GM12864 (cell line): ENCODE results near the gene NHLH1.
"Not testable (repeated sequence)": the region's sequence is repeated elsewhere in the genome, so short reads cannot be mapped to it uniquely, and the experiment has no call there.

Source experiments
- DNase-seq: peaks from one replicate; pipeline ENCODE4 v3.0.0-alpha.2; 2011; ENCODE audit warnings: low read depth
- H3K4me3 ChIP-seq: 2 replicates; pipeline ENCODE4 v1.5.1; 2011; ENCODE audit warnings: mild to moderate bottlenecking, low read depth, low read length, control low read depth
- CTCF ChIP-seq: IDR thresholded peaks from 2 replicates; pipeline ENCODE4 v1.5.1; 2011; ENCODE audit warnings: low read depth, mild to moderate bottlenecking, moderate library complexity, low read length, control low read depth, inconsistent platforms; ENCODE audit errors: missing control alignments

NHLH1 gene

DNA sequence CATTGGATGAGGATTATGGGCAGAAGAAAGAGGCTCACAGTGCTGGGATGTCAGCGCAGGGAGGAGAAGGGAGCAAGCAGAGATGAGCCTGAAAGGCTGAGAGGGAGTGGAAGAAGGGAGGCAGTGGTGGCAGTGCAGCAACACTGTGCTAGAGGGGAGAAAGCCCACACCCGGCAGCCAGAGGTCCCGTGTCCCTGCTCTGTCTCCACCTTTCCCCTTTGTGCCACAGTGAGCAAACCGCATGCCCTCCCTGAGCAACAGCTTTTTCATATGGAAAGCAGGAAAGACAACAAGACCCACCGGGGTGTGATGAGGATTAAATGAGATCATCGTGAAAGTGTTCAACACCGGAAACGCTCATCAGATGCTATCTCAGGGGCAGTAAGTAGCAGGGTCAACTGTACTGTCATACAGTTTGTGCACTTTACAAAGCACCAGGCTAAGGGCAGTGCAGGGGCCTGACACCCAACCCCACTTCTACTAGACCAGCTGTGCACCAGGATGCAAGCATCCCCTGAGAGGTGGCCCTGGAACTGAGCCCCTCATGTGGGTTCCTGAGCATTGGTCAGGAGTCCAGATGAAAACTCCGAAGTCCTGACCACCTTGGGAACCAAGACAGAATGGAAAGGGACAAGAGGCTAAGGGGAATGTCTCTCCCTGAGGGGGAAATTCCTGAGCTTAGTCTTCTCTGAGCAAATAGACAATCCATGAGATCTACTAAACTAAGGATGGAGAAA, 9.1 kb downstream of the NHLH1 start:
- H3K4me3 ChIP-seq = no peak overlapping the region
- DNase-seq = no peak
- no peak for TF ChIP-seq CTCF

DNA sequence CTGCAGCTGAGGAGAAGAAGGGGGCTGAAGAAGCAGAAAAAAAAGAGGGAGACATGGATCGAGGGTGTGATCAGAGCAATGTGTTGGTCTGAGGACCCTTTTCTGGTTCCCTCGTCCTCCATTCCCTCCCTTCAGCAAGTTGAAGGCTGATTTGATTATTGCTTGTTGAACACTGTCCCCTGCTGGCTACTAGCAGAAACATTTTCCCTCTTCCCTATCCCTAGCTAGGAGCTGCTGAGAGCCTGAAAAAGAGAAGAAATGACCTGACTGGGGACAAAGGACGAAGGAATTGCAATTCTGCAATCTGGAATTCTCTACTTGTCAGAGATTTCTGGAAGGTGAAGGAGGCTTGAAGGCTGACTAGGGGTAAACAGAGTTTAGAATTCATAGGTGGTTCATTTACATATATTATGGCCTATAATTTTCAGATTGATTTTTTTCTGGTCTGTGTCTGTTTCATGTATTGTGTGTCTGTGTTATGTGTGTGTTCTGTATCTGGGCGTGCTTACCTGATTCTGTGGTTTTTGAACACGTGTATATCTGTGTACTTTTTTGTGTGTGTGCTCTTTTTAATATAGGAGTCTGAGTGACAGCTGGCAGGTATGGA, 9.8 kb downstream of the NHLH1 start:
- no peak overlapping the region for H3K4me3 ChIP-seq

DNA sequence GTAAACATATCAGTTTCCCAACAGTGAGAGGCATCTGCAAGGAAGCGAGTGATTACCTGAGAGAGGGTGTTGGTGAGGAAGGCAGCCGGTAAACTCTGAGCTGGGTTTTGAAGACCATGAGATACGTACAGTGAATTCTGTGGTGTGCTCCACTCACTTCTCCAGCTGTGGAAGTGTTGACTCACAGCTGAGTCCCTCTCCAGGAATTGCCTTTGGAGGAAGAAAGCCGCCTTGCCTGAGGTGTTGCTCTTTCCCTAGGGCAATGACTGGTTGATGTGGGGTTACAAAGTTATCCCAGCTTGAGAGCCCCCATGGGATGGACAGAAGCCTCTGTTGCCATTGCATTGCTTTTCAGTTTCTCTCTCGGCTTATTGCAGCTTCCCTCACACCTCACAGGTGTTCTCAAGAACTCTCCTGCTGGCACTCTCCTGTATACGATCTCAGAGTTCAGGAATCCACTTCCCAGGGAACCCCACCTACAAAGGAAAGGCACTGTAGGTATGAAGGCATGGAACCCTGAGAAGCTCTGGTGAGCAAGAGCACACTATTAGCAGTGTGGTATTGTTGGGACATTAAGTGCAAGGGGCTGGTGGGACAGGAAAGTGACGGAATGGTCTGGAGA, 10.8 kb downstream of the NHLH1 start:
- DNase-seq = no peak
- TF ChIP-seq CTCF = no peak
- H3K4me3 ChIP-seq = no peak overlapping the region

More for the DNA sequence above, 9.8 kb downstream of the NHLH1 start:
- DNase-seq = peak; percentile 30
- peak; percentile 98 for TF ChIP-seq CTCF

DNA sequence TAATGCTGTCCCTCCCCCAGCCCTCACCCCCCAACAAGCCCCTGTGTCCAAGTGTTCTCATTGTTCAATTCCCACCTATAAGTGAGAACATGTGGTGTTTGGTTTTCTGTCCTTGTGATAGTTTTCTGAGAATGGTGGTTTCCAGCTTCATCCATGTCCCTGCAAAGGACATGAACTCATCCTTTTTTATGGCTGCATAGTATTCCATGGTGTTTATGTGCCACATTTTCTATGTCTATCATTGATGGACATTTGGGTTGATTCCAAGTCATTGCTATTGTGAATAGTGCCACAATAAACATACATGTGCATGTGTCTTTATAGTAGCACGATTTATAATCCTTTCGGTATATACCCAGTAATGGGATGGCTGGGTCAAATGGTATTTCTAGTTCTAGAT, 17.9 kb downstream of the NHLH1 start:
- not testable (repeated sequence) for H3K4me3 ChIP-seq, DNase-seq

DNA sequence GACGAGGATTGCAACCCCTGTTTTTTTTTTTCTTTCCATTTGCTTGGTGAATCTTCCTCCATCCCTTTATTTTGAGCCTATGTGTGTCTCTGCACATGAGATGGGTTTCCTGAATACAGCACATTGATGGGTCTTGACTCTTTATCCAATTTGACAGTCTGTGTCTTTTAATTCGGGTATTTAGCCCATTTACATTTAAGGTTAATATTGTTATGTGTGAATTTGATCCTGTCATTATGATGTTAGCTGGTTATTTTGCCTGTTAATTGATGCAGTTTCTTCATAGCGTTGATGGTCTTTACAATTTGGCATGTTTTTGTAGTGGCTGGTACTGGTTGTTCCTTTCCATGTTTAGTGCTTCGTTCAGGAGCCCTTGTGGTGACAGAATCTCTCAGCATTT, 21.5 kb downstream of the NHLH1 start:
- H3K4me3 ChIP-seq, DNase-seq: not testable (repeated sequence)

GRCh38 chr1:160394673-160395072, 27.8 kb downstream of the NHLH1 start:
- H3K4me3 ChIP-seq = no peak overlapping the region
- DNase-seq = no peak
- TF ChIP-seq CTCF = no peak

DNA sequence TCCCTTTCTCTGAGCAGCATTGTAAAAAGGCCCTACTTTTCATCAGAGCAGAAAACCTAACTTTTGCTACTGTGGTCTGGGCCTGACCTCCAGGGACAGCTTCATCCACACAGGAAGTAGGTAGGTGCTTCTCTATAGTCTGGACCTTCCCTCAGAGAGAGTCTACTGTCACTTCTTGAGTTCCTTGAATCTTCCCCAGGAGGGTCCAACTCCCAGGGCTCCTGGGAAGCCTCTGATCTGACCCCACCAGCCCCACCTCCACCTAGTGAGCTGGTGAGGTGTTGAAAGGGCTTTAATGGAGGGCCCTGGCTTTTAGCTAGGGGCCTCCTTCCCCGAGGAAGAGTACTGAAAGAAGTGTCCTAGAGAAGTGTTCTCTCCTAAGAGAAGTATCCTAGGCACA, 30.8 kb downstream of the NHLH1 start:
- no peak overlapping the region for H3K4me3 ChIP-seq
- TF ChIP-seq CTCF = no peak
- no peak for DNase-seq

GRCh38 chr1:160398823-160399222, 32.0 kb downstream of the NHLH1 start:
- DNase-seq = no peak
- TF ChIP-seq CTCF = no peak
- no peak overlapping the region for H3K4me3 ChIP-seq
